ENCODE data around the gene SPAG16.

SPAG16 gene

DNA sequence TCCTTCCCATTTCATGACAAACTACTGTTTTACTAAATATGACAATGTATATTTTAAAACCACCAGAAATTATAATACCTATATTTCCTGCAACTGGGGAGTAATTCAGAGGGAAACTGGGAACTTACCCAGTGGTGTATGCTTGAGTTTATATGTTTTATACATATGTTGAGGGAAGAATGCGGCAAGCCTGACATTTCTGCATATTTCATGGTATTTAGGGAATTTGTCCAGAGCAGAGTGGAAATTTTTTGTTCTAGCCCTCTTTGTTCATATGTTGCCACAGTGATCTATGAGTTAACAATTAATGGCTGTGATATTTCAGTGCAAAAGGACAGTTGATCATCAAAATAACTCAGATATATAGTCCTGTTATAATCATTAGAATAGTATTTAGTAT lies 895.8 kb downstream of the SPAG16 start:
- no peak overlapping the region for H3K4me3 ChIP-seq (ENCODE audit: control insufficient read depth, low read depth, low read length)
- no peak for DNase-seq (ENCODE audit: low read depth)
- TF ChIP-seq, protein P1, sequence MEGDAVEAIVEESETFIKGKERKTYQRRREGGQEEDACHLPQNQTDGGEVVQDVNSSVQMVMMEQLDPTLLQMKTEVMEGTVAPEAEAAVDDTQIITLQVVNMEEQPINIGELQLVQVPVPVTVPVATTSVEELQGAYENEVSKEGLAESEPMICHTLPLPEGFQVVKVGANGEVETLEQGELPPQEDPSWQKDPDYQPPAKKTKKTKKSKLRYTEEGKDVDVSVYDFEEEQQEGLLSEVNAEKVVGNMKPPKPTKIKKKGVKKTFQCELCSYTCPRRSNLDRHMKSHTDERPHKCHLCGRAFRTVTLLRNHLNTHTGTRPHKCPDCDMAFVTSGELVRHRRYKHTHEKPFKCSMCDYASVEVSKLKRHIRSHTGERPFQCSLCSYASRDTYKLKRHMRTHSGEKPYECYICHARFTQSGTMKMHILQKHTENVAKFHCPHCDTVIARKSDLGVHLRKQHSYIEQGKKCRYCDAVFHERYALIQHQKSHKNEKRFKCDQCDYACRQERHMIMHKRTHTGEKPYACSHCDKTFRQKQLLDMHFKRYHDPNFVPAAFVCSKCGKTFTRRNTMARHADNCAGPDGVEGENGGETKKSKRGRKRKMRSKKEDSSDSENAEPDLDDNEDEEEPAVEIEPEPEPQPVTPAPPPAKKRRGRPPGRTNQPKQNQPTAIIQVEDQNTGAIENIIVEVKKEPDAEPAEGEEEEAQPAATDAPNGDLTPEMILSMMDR (conservative IDR thresholded peaks at IDR 0.05; ENCODE audit: control insufficient read depth, insufficient read depth, low read depth, low read length), result no peak

DNA sequence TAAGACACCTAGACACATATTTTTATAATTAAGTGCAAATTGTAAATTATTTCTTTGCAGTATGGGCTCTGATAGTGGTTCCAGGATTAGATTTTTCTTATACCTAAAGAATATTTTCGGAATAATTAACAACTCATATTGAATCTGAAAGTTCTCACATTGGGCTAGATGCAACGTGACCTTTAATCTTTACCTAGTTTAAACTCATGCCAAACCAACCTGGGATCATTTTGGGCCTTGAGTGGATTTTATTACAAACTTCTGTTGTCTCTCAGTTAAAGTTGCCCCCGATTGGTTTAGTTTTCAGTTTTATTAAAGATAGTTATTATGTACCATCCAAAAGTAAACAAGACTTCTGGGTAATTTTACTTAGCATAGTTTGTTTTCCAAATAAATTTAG lies 896.4 kb downstream of the SPAG16 start:
- H3K4me3 ChIP-seq (ENCODE audit: control insufficient read depth, low read depth, low read length), result no peak overlapping the region
- DNase-seq (ENCODE audit: low read depth), result no peak
- TF ChIP-seq, protein P1 (conservative IDR thresholded peaks at IDR 0.05; ENCODE audit: control insufficient read depth, insufficient read depth, low read depth, low read length), result no peak

DNA sequence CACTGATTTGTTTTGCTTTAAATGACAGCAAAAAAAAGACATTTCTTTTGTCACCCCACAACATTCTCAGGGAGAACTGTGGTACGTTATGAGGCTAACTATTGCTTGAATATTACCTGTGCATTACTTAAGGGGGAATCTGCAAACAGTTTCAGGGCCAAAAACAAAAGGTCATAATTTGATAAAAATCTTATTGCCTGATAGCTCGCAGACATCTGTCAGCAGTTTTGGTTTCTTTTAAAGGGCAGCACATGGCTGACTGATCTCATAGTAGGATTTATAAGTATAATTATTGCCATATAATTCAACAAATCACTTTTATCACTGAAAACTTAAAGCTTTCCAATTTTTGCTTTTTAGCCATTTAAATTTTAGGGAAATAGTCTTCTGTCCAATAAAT lies 900.2 kb downstream of the SPAG16 start:
- H3K4me3 ChIP-seq (ENCODE audit: control insufficient read depth, low read depth, low read length), result no peak overlapping the region
- no peak for DNase-seq (ENCODE audit: low read depth)
- TF ChIP-seq, protein P1 (conservative IDR thresholded peaks at IDR 0.05; ENCODE audit: control insufficient read depth, insufficient read depth, low read depth, low read length), result no peak

DNA sequence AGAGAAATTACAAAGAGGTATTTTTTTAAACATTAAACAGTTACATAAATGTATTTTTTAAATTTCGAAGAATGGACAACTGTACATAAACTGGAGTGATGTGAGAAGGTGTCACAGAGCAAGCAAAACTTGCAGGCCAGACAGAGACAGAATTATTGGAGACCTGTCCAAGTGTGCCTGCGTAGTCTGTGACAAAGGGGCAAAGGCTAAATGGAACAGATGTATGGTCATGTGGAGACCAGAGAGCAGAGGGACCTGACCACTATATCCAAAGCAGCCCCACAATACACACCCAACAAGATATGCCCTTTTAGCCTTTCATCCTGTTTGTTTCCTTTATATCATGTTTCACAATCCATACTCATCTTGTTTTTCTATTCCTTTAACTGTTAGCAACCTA lies 901.3 kb downstream of the SPAG16 start:
- no peak for DNase-seq (ENCODE audit: low read depth)
- no peak overlapping the region for H3K4me3 ChIP-seq (ENCODE audit: control insufficient read depth, low read depth, low read length)
- TF ChIP-seq, protein P1 (conservative IDR thresholded peaks at IDR 0.05; ENCODE audit: control insufficient read depth, insufficient read depth, low read depth, low read length), result no peak

DNA sequence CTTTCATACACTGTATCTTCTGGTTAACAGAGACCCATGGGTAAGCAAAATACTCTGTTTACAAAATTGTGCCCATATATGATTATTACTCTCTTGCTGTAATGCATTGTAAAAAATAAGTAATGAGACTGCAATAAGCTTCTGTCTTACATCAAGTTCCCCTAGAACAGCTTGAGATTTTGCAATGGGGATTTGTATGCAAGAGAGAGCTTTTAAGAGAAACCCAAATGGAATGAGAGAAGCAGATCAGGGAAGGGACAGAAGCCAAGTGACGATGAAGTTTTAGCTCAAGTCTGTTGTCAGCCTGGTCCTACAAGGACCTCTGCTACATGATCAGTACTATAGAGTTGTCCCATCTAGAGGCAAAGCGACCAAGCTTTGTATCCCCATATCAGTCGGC lies 908.4 kb downstream of the SPAG16 start:
- H3K4me3 ChIP-seq (ENCODE audit: control insufficient read depth, low read depth, low read length), result no peak overlapping the region
- TF ChIP-seq, protein P1 (conservative IDR thresholded peaks at IDR 0.05; ENCODE audit: control insufficient read depth, insufficient read depth, low read depth, low read length), result no peak
- no peak for DNase-seq (ENCODE audit: low read depth)

DNA sequence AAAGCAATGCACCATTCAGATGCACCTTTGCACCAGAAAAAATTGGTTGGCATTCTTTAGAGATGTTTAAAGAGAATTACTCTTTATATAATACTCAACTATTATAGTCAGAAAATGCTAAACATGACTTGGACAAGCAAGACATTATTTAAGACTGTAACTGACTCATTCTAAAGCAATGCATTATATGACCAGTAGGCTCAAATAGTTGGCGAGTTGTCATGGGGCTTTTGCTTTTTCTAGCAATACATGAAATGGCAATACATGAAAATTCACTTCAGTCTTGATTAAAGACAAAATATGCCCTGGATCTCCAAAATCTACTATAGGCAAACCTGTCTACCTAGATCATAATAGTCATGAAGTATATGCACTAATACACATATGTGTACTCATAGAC lies 909.7 kb downstream of the SPAG16 start:
- DNase-seq (ENCODE audit: low read depth), result peak; percentile 62
- TF ChIP-seq, protein P1 (conservative IDR thresholded peaks at IDR 0.05; ENCODE audit: control insufficient read depth, insufficient read depth, low read depth, low read length), result peak; percentile 9

DNA sequence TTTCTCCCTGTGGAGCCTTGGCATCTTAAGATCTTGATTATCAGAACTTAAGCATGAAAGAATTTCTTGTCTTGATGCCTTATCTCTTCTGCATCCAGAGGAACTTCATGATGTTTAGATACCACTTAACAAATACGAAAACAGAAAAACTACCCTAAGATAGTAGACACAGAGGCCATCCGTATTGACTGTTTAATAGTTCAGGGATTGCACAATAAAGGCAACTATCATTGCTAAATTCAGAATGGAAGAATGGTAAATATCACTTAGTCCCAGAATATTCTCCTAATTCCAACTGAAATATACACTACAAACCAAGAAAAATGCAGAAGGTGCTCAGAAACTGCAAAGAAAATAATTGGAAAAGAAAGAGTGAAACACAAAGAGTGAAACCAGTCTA lies 912.0 kb downstream of the SPAG16 start:
- TF ChIP-seq, protein P1 (conservative IDR thresholded peaks at IDR 0.05; ENCODE audit: control insufficient read depth, insufficient read depth, low read depth, low read length), result no peak
- no peak overlapping the region for H3K4me3 ChIP-seq (ENCODE audit: control insufficient read depth, low read depth, low read length)

More for the DNA sequence above, 909.7 kb downstream of the SPAG16 start:
- H3K4me3 ChIP-seq (ENCODE audit: control insufficient read depth, low read depth, low read length), result no peak overlapping the region

More for the DNA sequence above, 912.0 kb downstream of the SPAG16 start:
- no peak for DNase-seq (ENCODE audit: low read depth)
